Amygdala (tissue), 56 donors: ENCODE measurements around the gene GRPEL2.
A peak's percentile ranks its signal among the peaks of the same experiment; 100 is the strongest.

ENCODE experiments used
- DNase-seq, 56 donors: peaks; one replicate each; lab custom pipeline; 2025; lab: John Stamatoyannopoulos, UW

GRPEL2 gene

GRCh38 chr5:149345147-149345891 lies at the start of gene GRPEL2:
TSS of gene GRPEL2 (plus strand) at chr5:149345499. CDS start at chr5:149345540, 41 bp downstream.
- peak; percentile 50 to 98 (median 92) for DNase-seq

GRCh38 chr5:149297340-149298025 lies 47.8 kb upstream of the GRPEL2 start:
- DNase-seq: no peak

DNA sequence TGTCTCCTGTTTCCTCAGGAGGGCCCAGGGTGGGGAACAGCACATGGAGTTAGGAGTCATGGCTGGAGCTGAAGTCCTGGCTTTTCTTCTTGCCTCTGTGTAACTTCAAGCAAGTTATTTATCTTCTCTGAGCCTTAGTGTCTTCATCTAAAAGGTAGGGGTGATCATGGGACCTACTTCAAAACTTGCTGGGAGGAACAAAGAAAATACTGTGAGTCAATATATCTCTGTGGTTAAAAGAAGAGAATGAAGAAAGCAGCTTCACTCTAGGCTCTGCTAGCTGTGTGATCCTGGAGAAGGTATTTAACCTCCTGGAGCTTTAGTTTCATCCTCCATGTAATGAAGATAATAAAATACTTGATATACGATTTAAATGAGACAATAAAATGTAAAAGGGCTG lies 47.1 kb upstream of the GRPEL2 start:
- no peak for DNase-seq

GRCh38 chr5:149298842-149299404 lies 46.4 kb upstream of the GRPEL2 start:
- DNase-seq: no peak

GRCh38 chr5:149299451-149300054 lies 45.7 kb upstream of the GRPEL2 start:
- DNase-seq: no peak

DNA sequence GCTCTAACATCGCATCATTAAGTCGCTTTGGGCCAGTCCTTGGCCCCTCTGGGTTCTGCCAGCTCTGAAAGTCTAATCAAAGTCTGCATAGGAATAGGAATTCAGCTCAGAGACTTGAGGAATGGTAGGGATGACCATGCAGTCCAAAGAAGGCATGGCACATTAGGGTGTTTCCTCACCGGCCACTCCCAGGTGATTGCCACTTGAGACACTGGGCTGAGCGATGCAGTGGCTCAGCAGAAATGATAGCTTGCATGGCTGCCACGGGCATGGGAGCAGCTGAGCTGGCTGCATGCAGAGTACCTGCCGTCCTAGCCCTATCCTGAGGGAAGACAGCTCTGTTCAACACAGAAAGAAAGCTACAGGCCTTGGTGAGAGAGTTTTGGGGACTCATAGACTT lies 44.9 kb upstream of the GRPEL2 start:
- no peak for DNase-seq

GRCh38 chr5:149301049-149301743 lies 44.1 kb upstream of the GRPEL2 start:
- DNase-seq: no peak

DNA sequence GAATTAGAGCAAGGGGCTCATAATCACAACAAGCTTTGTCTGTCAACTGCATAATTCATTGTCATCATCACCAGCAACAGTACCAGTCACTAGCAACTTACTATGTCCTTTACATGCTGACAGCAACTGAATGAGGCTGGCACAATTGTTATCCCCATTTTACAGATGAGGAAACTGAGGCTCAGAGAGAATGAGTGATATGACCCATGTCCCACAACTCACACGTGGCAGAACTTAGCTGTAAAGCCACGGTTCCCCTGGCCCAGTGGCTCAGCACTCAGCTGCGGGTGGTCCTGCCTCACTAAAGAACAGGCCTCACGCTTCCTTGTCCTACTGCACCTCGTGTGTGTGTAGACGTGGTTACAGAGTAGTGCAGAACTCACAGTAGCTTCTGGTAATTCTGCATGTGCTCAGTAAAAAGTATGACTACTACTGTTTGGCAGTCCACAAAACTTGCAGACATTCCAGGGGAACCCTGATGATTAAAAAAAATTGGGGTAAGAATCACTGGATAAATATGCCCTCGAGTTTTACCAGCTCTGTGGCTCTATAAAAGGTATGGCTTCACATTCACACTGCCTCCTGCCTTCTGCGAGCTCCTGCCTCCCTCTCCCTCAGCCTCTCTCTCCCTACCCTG lies 43.4 kb upstream of the GRPEL2 start:
- no peak for DNase-seq

DNA sequence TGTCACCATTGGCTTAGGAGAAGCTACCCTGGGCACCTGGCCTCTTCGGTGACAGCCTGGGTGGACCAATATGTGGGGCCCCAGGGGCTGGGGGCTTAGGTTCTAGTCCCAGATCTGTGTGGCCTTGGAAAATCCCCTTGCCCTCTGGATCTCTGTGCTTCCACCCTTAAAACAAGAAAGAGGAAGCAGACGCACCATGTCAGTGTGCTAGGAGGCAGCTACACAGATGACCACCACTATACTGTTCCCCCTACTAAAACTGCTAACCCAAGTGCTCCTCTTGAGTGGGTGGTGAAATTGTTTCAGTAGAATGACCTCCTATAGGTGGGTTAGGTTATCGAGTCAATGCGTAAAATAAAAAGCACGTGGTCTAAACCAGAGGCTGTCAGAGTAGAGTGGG lies 42.7 kb upstream of the GRPEL2 start:
- DNase-seq: no peak

- no peak for DNase-seq
Observed at GRCh38 chr5:149303210-149303609, 42.1 kb upstream of the GRPEL2 start.

DNA sequence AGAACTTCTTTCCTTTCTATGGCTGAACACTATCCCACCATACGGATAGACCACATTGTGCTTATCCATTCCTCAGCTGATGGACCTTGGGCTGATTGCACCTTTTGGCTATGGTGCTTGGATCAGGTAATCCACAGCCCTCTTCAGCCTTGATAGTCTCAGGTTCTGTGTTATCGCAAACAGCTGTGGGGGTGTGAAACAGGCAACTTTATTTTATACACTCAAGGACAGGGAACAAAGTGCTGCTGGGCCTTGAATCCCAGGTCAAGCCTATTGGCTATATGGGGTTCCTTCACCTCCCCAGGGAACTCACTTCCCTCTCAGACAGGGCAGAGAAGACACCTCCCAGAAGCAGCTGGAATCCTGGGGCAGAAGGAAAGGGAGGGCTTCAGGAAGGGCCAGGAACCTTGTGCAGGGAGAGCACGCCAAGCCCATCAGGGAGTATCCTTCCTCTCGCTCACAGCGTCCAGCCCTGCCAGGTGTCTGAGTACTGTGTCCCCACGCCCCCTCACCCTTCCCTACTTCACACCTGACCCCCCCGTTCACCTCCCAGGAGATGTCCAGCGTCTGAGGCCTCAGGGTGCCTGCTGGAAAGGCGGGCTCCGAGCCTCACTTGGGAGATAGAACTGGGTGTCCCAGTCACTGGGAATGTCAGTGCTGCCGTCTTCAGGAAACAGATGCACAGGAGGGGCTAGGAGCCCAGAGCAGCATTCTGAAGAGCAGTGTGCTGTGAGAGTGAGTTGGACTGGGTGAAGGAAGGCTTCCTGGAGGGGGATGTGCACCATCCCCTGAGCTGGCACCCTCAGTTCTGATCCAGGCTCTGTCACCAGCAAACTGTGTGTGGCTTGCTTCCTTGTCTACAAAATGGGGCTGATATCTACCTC lies 40.9 kb upstream of the GRPEL2 start:
- no peak for DNase-seq

- DNase-seq: no peak
Observed at GRCh38 chr5:149309354-149309753, 35.9 kb upstream of the GRPEL2 start.

DNA sequence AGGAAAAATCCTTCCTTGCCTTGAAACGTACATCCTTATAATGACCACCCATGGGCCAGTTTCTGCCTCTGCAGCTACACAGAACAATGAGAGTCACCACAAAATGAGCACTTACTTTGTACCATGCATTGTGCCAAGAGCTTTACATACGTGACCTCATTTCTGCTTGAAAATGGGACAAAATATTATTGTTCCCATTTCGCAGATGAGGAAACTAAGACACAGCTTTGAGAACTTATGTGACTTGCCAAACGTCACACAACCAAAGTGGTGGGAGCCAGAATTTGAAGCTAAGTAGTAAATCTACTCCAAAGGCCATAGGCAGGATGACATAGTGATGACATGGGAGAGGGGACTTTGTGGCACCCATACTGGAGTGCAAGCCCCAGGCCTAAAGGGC lies 34.8 kb upstream of the GRPEL2 start:
- no peak for DNase-seq

- DNase-seq: no peak
Observed at GRCh38 chr5:149310947-149311658, 34.2 kb upstream of the GRPEL2 start.

- DNase-seq: no peak
Observed at GRCh38 chr5:149313151-149313841, 32.0 kb upstream of the GRPEL2 start.

GRCh38 chr5:149314571-149315111 lies 30.7 kb upstream of the GRPEL2 start:
- no peak for DNase-seq

- no peak for DNase-seq
Observed at GRCh38 chr5:149315753-149316152, 29.5 kb upstream of the GRPEL2 start.
